ENCODE measurements around the gene UNC13B. TPM values are rescaled to one million over a fixed set of nuclear protein-coding genes. Genes with fewer than 3 reads are reported as not detected.

The UNC13B gene
- total and polyA plus RNA-seq, 2 donors (not counting 1 experiment from before 2014, with no cell fraction given): 0.19 to 0.25 TPM

- Mint-ChIP-seq H3K4me1 (peaks cover 45% of the 10 kb centered on the region), H3K9me3 (ENCODE audit: insufficient read depth) (no peaks in the 10 kb centered on the region), H3K27me3 (peaks cover 3% of the 10 kb centered on the region), H3K4me3 (peak overlapping the region; percentile 98), H3K27ac (peak overlapping the region; percentile 97)
- H4K20me1 ChIP-seq (ENCODE audit: control insufficient read depth, insufficient read depth, low read length, poor library complexity, severe bottlenecking): no peaks in the 10 kb centered on the region
- H3K79me2 ChIP-seq (ENCODE audit: control insufficient read depth, insufficient read depth, low read length): peaks cover 4% of the 10 kb centered on the region
- H2AFZ ChIP-seq (ENCODE audit: insufficient read depth, low read depth, low read length, poor library complexity, severe bottlenecking): peak overlapping the region; percentile 98
- peaks cover 34 to 42% of the 10 kb centered on the region in 2 donors for H3K4me1 ChIP-seq (ENCODE audit: control insufficient read depth in 2 of 2, insufficient read depth in 2 of 2, low read length in 2 of 2)
- peak overlapping the region; percentile 55 to 72 (median 59) for H3K4me3 ChIP-seq (ENCODE audit: control extremely low read depth in 1 of 5, extremely low read depth in 1 of 5, insufficient read depth in 1 of 5, low read depth in 2 of 5, low read length in 4 of 5)
- H3K4me2 ChIP-seq (replicated peaks; ENCODE audit: low read depth, low read length, poor library complexity, severe bottlenecking): peak overlapping the region; percentile 99
- DNase-seq (no peak), ATAC-seq (ENCODE audit: low read depth) (no peak)
- no peaks in the 10 kb centered on the region for H3K36me3 ChIP-seq (replicated peaks in 1 of 2; ENCODE audit: control extremely low read depth in 1 of 2, control insufficient read depth in 1 of 2, extremely low read depth in 1 of 2, insufficient read depth in 2 of 2, low read length in 1 of 2)
- H3K9me3 ChIP-seq (ENCODE audit: control extremely low read depth in 1 of 3, control insufficient read depth in 2 of 3, insufficient read depth in 1 of 3, low read length in 2 of 3): no peaks in the 10 kb centered on the region
- no peak for TF ChIP-seq CTCF (IDR thresholded peaks at IDR 0.05)
- TF ChIP-seq EZH2 (IDR thresholded peaks at IDR 0.05; ENCODE audit: borderline replicate concordance, insufficient read depth, low read depth, low read length, poor library complexity, severe bottlenecking): no peak
- POLR2A ChIA-PET: interaction anchor here (0.6 to 1.2 kb wide), 5 partner anchors 20 to 615 kb away, joined by 3 to 5 read pairs (median 3); partner anchors contain the start of genes FANCG, PIGO and VCP
- intact Hi-C loops (cut with micrococcal nuclease): loop anchor here (1.0 to 10.0 kb wide), 14 partner anchors 13 to 918 kb away; partner anchors contain the start of genes CCDC107, DNAJB5, FAM221B and FANCG
- H3K27me3 ChIP-seq (replicated peaks in 1 of 4; ENCODE audit: control extremely low read depth in 1 of 4, control insufficient read depth in 3 of 4, insufficient read depth in 4 of 4, low read length in 3 of 4): no peaks in the 10 kb centered on the region
- peak overlapping the region; percentile 88 for H3K9ac ChIP-seq (ENCODE audit: low read length)
- H3K27ac ChIP-seq (ENCODE audit: low read length in 2 of 2): peak overlapping the region; percentile 69 to 93
- CTCF ChIA-PET: interaction anchor here (1.0 to 3.3 kb wide), 18 partner anchors 13 to 766 kb away, joined by 3 to 42 read pairs (median 4); partner anchors contain the start of genes FANCG and STOML2
- WGBS (ENCODE audit: insufficient coverage): 0% methylated on average over 12 of the region's 12 CpGs
Measured at GRCh38 chr9:35116539-35116897, 45.3 kb upstream of the UNC13B start.

DNA sequence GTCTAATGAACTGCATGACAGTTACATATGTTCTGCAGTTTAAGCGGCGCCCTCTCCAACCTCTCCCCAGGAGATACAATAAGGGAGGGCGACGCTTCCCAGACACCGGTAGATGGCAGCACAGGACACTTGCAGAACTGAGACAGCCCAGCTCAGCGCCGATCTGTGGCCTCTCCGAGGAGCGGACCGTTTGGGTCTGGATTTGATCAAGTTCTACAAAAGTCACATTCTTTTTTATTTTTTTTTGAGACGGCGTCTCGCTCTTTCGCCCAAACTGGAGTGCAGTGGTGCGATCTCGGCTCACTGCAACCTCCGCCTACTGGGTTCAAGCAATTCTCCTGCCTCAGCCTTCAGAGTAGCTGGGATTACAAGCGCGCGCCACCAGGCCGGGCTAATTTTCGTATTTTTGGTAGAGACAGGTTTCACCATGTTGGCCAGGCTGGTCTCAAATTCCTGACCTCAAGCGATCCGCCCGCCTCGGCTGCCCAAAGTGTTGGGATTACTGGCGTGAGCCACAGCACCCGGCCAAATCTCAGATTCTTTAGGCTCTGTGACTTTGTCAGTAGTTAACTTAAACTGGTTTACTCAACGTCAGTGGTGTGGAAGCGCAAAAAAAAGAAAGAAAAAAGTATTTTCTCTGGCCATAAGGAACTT lies 44.8 kb upstream of the UNC13B start:
- 36% methylated on average over 28 of the region's 30 CpGs for WGBS (ENCODE audit: insufficient coverage)
- Mint-ChIP-seq H3K4me1 (peaks cover 40% of the 10 kb centered on the region), H3K9me3 (ENCODE audit: insufficient read depth) (no peaks in the 10 kb centered on the region), H3K4me3 (peak overlapping the region; percentile 98), H3K27ac (peak overlapping the region; percentile 97), H3K27me3 (peaks cover 3% of the 10 kb centered on the region)
- Histone ChIP-seq H3K4me2 (replicated peaks; ENCODE audit: low read depth, low read length, poor library complexity, severe bottlenecking) (peak overlapping the region; percentile 99), H3K9ac (ENCODE audit: low read length) (peak overlapping the region; percentile 88), H2AFZ (ENCODE audit: insufficient read depth, low read depth, low read length, poor library complexity, severe bottlenecking) (peak overlapping the region; percentile 98), H3K27ac (ENCODE audit: low read length in 2 of 2) (peak overlapping the region in 1 of 2 donors; percentile 93), H3K27me3 (replicated peaks in 1 of 4; ENCODE audit: control extremely low read depth in 1 of 4, control insufficient read depth in 3 of 4, insufficient read depth in 4 of 4, low read length in 3 of 4) (no peaks in the 10 kb centered on the region), H3K4me1 (ENCODE audit: control insufficient read depth in 2 of 2, insufficient read depth in 2 of 2, low read length in 2 of 2) (peaks cover 30 to 37% of the 10 kb centered on the region in 2 donors), H3K79me2 (ENCODE audit: control insufficient read depth, insufficient read depth, low read length) (peaks cover under 1% of the 10 kb centered on the region), H3K36me3 (replicated peaks in 1 of 2; ENCODE audit: control extremely low read depth in 1 of 2, control insufficient read depth in 1 of 2, extremely low read depth in 1 of 2, insufficient read depth in 2 of 2, low read length in 1 of 2) (no peaks in the 10 kb centered on the region), H3K4me3 (ENCODE audit: control extremely low read depth in 1 of 5, extremely low read depth in 1 of 5, insufficient read depth in 1 of 5, low read depth in 2 of 5, low read length in 4 of 5) (peak overlapping the region; percentile 55 to 72 (median 59)), H4K20me1 (ENCODE audit: control insufficient read depth, insufficient read depth, low read length, poor library complexity, severe bottlenecking) (no peaks in the 10 kb centered on the region), H3K9me3 (ENCODE audit: control extremely low read depth in 1 of 3, control insufficient read depth in 2 of 3, insufficient read depth in 1 of 3, low read length in 2 of 3) (no peaks in the 10 kb centered on the region)
- TF ChIP-seq CTCF (IDR thresholded peaks at IDR 0.05) (peak; percentile 94), EZH2 (IDR thresholded peaks at IDR 0.05; ENCODE audit: borderline replicate concordance, insufficient read depth, low read depth, low read length, poor library complexity, severe bottlenecking) (no peak)
- POLR2A ChIA-PET: interaction anchor here (0.6 to 0.9 kb wide), 4 partner anchors 20 to 614 kb away, joined by 3 read pairs; partner anchors contain the start of gene PIGO
- CTCF ChIA-PET: interaction anchor here (0.6 to 3.3 kb wide), 21 partner anchors 13 to 765 kb away, joined by 3 to 42 read pairs (median 4); partner anchors contain the start of genes FANCG, PIGO, STOML2 and UNC13B
- DNase-seq (peak; percentile 93), ATAC-seq (ENCODE audit: low read depth) (peak; percentile 54)
- intact Hi-C loops (cut with micrococcal nuclease): loop anchor here (1.0 to 10.0 kb wide), 14 partner anchors 14 to 918 kb away; partner anchors contain the start of genes CCDC107, DNAJB5, FAM221B and FANCG

Data from B cell (primary cell).